Urinary bladder (tissue), 4 donors: ENCODE measurements around the gene CCDC57. TPM values are rescaled to one million over a fixed set of nuclear protein-coding genes. Genes with fewer than 3 reads are reported as not detected.

Source experiments
- DNase-seq: peaks from one replicate; pipeline ENCODE4 v3.0.0-alpha.2; 2015; ENCODE audit errors: extremely low spot score
- H3K27ac ChIP-seq: one replicate; pipeline ENCODE4 v1.5.1; 2013; ENCODE audit warnings: low read depth, mild to moderate bottlenecking, moderate library complexity
- H3K36me3 ChIP-seq: one replicate; pipeline ENCODE4 v1.6.1; 2013; ENCODE audit warnings: mild to moderate bottlenecking, moderate library complexity; ENCODE audit not compliant: insufficient read depth
- H3K4me1 ChIP-seq: one replicate; pipeline ENCODE4 v1.6.1; 2013; ENCODE audit warnings: mild to moderate bottlenecking, moderate library complexity; ENCODE audit not compliant: insufficient read depth
- H3K4me3 ChIP-seq: one replicate; pipeline ENCODE4 v1.5.1; 2013; ENCODE audit warnings: low read depth, low read length
- WGBS: extraction: QIAGEN DNeasy Blood & Tissue Kit; methylation state at CpG from one replicate; pipeline ENCODE4 v1.1.7; 2013; 5-methylcytosine and 5-hydroxymethylcytosine counted together
- polyA plus RNA-seq: library from polyadenylated mRNA; stranded (reverse); fragments of 200-250 nt; gene quantifications from one replicate; pipeline ENCODE4 v1.2.3, GENCODE V29; 2013
- total RNA-seq: library from RNA; depleted of rRNA; stranded (reverse); fragments of >200 nt; gene quantifications from one replicate; pipeline ENCODE4 v1.2.3, GENCODE V29; 2014
- donor health status: healthy with polysubstance abuse.
- donor health status: healthy.

The CCDC57 gene
- total and polyA plus RNA-seq, 2 donors = 23.7 to 25.9 TPM

DNA sequence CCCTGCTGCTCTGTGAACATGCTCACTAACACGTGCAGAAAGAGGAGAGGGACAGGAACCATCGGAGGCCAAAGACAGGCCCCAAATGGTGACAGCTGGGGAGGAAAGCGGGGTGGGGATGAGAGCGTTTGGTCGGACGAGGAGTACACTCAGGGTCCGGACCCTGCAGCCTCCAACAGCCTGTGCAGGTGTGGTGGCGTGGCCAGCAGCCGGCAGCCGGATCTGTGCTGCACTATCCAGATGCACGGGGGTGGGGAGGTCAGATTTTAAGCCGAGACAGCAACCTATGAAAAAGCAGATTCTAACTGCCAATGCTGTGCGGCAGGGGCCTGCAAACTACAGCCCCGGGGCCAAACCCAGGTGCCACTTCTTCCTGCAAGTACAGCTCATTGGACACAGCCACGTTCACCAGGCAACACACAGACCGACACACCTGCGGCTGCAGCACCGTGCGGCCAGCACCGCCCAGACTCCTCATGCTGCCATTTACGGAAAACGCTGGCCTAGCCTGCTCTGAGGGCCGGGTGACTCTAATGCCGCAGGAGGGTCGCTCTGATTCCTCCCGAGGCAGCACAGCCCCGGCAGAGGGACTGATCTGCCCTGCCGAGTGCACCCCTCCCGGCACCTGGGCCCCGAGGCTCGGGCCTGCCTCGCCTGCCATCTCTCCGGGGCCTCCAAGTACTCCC is 37.4 kb upstream of the CCDC57 start:
- Histone ChIP-seq H3K4me3 (no peak overlapping the region), H3K36me3 (peaks cover 13% of the 10 kb centered on the region), H3K4me1 (no peaks in the 10 kb centered on the region), H3K27ac (no peak overlapping the region)
- DNase-seq = no peak
- 86% methylated on average over 33 of the region's 33 CpGs for WGBS

DNA sequence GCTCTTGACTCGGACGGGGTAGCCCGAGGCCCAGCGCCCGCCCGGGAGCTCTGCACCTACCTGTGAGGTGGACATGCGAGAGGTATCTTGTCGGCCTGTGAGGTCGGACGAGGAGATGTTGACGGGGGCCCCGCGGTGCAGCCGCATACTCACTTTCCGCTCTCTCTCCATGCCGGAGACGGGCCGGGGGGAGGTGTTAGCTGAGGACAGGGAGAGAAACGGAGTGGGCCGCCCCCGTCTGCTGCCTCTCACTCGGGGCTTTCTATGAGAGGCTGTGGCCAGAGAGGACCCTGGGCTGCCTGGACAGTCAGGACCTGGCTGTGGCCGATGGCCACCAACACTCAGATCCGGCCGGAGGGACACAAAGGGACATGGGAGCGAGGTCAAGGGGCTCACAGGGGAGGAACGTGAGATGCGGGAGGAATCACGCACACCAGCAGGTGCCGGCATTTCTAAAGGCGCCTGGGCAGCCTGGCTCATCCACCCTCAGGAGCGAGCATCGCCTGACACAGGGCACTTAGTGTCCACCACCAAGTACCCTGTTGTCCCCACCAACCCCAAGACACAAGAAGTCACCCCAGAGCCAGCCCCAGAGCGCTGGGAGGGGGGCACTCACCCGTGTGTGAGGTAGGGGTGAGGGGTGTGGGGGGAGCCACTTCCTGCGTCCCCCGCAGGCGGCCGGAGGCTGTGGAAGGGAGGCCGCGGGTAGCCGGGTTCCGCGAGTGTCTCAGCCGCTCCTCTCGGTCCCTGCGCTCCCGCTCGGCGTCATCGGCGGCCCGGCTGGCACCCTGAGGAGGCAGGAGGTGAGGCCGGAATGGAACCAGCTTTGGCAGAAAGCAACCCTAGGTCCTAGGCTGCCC is 36.4 kb upstream of the CCDC57 start:
- 92% methylated on average over 54 of the region's 54 CpGs for WGBS
- Histone ChIP-seq H3K36me3 (peaks cover 20% of the 10 kb centered on the region), H3K4me3 (no peak overlapping the region), H3K27ac (no peak overlapping the region), H3K4me1 (no peaks in the 10 kb centered on the region)
- DNase-seq = no peak

GRCh38 chr17:82247856-82248671 is 35.4 kb upstream of the CCDC57 start:
- 87% methylated on average over 28 of the region's 28 CpGs for WGBS
- no peak for DNase-seq
- H3K4me1 ChIP-seq = no peaks in the 10 kb centered on the region
- H3K36me3 ChIP-seq = peaks cover 20% of the 10 kb centered on the region
- no peak overlapping the region for H3K27ac ChIP-seq
- no peak overlapping the region for H3K4me3 ChIP-seq

DNA sequence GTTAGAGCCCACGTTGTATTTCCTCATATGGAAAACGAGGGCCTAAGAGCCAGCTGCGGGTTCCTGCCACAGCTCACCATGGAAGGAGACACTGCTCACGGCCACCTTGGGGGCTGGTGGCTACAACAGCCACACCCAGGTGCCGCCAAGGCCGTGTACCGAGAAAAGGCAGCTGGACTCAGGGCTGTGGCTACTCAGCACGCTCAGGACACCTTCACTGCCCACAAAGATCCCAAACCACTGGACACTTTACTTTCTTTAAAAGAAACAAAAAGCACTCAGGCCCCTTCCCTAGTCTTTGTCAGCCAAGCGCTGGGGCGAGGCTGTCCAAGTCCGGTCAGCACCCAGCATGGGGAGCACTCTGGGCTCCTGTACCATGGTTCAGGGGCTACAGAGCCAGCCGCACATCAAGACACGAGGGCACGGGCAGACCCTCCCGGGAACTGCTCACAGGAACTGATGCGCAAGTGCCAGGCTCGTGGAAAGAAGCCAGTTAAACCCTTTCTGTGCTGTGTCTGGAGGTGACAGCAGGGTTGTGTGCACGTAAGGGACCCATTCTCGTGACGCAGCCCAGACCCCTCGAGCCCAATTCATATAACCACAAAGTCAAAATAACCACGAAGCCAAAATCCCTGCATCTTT is 34.7 kb upstream of the CCDC57 start:
- H3K4me3 ChIP-seq = no peak overlapping the region
- H3K27ac ChIP-seq = peak overlapping the region; percentile 34
- H3K36me3 ChIP-seq = peaks cover 20% of the 10 kb centered on the region
- no peak for DNase-seq
- no peaks in the 10 kb centered on the region for H3K4me1 ChIP-seq
- WGBS = 56% methylated on average over 22 of the region's 22 CpGs

DNA sequence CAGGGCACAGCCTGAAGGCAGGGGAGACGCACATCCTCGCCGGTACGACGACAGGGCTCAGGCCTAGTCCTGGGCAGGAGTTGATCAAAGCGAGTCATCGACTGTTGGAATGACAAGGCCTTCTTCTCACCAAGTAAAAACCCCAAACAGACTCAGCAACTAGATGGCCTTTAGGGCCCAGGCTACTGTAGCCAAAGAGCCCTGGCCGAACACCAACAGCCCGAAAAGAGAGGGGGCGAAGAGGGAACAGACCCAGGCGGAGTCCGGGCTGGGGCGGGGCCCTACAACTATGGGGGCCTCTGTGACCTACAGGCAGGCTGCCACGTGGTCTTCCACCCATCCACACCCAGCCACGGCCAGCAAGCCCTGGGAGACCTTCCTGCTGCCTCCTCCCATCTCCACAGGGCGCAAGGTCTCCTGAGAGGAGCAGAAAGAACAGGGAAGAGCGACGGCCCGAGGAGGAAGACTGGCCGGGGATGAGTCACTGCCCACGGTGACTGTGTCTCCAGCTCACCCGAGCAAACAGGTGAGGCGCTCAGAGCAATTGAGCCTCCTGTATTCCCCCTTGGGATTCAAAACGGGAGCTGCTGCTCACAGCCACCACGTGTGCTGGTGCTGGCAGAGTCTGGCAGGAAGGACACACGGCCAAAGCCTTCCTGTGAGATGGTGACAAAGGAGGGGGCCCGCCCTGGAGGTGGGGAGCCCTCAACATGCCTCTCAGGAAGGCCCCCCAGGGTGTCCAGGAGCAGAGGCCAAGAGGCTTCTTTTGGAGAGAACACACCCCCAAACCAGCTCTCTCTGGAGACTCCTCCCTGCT is 33.9 kb upstream of the CCDC57 start:
- H3K36me3 ChIP-seq = peaks cover 17% of the 10 kb centered on the region
- H3K4me3 ChIP-seq = no peak overlapping the region
- H3K27ac ChIP-seq = peak overlapping the region; percentile 52
- WGBS = 44% methylated on average over 27 of the region's 27 CpGs
- DNase-seq = no peak
- no peaks in the 10 kb centered on the region for H3K4me1 ChIP-seq

DNA sequence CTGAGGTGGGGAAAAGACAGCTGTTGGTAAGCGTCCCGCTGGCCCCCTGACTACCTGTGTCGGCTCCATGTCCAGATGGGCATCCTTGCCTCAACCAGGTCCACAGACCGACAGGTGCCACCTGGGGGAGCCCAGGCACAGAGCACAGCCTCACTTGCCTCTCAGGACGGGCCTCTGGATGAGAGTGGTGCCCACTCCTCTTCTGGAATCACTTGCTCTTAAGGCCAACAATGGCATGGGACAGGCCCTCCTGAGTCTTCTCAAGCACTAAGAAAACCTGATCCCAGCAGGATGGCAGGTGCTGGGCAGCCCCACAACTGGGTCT is 33.4 kb upstream of the CCDC57 start:
- no peaks in the 10 kb centered on the region for H3K4me1 ChIP-seq
- WGBS = 92% methylated on average over 5 of the region's 5 CpGs
- no peak overlapping the region for H3K4me3 ChIP-seq

DNA sequence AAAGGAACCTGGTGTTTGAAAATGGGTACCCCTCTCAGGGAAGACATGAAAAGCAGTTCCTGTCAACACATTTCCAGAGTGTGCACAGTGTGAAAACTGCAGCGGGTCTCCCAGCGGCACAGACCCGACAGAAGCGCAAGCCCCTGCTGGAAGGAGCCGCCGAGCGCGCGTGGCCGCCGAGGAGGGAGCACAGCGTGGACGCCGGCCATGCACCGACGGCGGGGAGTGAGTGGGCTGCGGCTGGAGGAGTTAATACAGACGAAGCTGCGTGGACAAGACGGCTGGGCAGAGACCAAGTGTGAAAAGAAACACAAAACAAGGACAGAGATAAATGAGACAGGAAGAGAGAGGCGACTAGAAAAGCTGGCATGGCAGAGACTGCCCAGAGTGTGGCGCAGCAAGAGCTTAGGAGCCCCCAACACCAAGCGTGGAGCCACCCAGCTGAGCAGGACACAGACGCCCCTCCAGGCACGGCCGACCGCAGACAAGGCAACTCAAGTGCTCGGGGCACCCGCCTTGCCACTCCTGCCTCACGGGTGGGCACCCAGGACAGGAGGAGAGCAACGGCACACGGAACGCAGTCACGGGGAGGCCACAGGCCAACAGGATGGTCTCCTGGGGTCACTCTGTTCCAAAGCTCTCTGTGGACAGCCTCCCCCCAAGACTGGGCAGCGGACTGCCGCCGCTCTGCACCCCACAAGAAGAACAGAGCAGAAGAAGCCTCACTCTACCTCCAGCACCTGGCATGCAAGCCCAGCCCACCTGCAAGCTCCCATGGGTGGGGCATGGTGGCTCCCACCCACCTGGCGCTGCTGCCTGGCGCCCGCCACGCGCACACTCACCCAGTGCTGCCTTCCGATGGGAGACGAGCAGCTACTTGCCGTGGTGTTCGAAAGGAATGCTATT is 32.7 kb upstream of the CCDC57 start:
- Histone ChIP-seq H3K27ac (peak overlapping the region; percentile 28), H3K4me3 (no peak overlapping the region), H3K4me1 (no peaks in the 10 kb centered on the region), H3K36me3 (peaks cover 17% of the 10 kb centered on the region)
- WGBS = 88% methylated on average over 47 of the region's 47 CpGs
- DNase-seq = no peak

More for the DNA sequence above, 33.4 kb upstream of the CCDC57 start:
- Histone ChIP-seq H3K27ac (no peak overlapping the region), H3K36me3 (peaks cover 17% of the 10 kb centered on the region)
- DNase-seq = no peak

- DNase-seq = no peak
- Histone ChIP-seq H3K4me3 (no peak overlapping the region), H3K27ac (no peak overlapping the region), H3K4me1 (no peaks in the 10 kb centered on the region), H3K36me3 (peaks cover 10% of the 10 kb centered on the region)
- WGBS = 81% methylated on average over 39 of the region's 39 CpGs
Measured at GRCh38 chr17:82244413-82245133, 31.9 kb upstream of the CCDC57 start.

GRCh38 chr17:82243648-82244412 is 31.2 kb upstream of the CCDC57 start:
- 90% methylated on average over 19 of the region's 19 CpGs for WGBS
- Histone ChIP-seq H3K36me3 (peaks cover 9% of the 10 kb centered on the region), H3K4me3 (no peak overlapping the region), H3K27ac (no peak overlapping the region), H3K4me1 (no peaks in the 10 kb centered on the region)
- no peak for DNase-seq

- H3K27ac ChIP-seq = no peak overlapping the region
- no peak overlapping the region for H3K4me3 ChIP-seq
- no peaks in the 10 kb centered on the region for H3K4me1 ChIP-seq
- H3K36me3 ChIP-seq = peaks cover 9% of the 10 kb centered on the region
- WGBS = 50% methylated on average over 29 of the region's 29 CpGs
- DNase-seq = no peak
Measured at GRCh38 chr17:82242977-82243647, 30.5 kb upstream of the CCDC57 start.

DNA sequence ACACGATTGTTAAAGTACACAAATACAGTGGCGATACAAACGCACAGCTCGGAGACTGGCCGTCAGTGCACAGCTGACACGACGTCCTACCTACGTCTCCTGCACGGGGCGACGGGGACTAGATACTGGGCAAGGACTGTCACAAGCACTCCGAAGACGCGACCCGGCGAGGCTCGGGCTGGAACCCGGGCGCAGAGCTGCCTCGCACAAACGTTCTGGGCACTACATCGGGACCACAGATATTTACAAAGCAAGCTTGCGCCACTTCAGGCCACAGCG is 30.0 kb upstream of the CCDC57 start:
- WGBS = 64% methylated on average over 24 of the region's 24 CpGs
- H3K27ac ChIP-seq = no peak overlapping the region
- no peak overlapping the region for H3K4me3 ChIP-seq
- no peaks in the 10 kb centered on the region for H3K4me1 ChIP-seq
- peaks cover 8% of the 10 kb centered on the region for H3K36me3 ChIP-seq
- DNase-seq = no peak
